ENCODE data around the gene MDM1. TPM values are rescaled to one million over a fixed set of nuclear protein-coding genes. Genes with fewer than 3 reads are reported as not detected.

The MDM1 gene
- total and polyA plus RNA-seq, 2 of the 13 experiments (the other 11 are each of a cell fraction or from before 2014, with no cell fraction given), result 4.6 to 15.2 TPM

- in situ Hi-C loops (cut with HindIII; ENCODE audit: extremely low pct_ligation_motif_present, low pct_unique_long_range_greater_than_20kb), result no loop called here
- Histone ChIP-seq H3K4me2 (ENCODE audit: low read depth, low read length) (no peak overlapping the region), H3K4me3 (replicated peaks in 1 of 3; ENCODE audit: insufficient read depth in 1 of 3, low read depth in 2 of 3, low read length in 3 of 3) (no peak overlapping the region), H3K9me3 (ENCODE audit: low read length) (no peaks in the 10 kb centered on the region), H3K9ac (ENCODE audit: insufficient read depth, low read depth, low read length) (no peak overlapping the region), H4K20me1 (ENCODE audit: insufficient read depth, low read length) (no peaks in the 10 kb centered on the region), H3K27ac (ENCODE audit: extremely low read length, insufficient read depth, low read length) (no peak overlapping the region), H2AFZ (ENCODE audit: low read length) (no peak overlapping the region), H3K36me3 (replicated peaks in 1 of 2; ENCODE audit: control insufficient read depth in 1 of 2, insufficient read depth in 2 of 2, low read length in 2 of 2) (no peaks in the 10 kb centered on the region), H3K27me3 (ENCODE audit: control insufficient read depth in 1 of 2, insufficient read depth in 2 of 2, low read length in 2 of 2) (peaks cover 0 to 13% of the 10 kb centered on the region in 2 experiments; a peak in 1 of 5 replicates), H3K4me1 (ENCODE audit: insufficient read depth, low read length) (no peaks in the 10 kb centered on the region), H3K79me2 (ENCODE audit: insufficient read depth, low read length) (no peaks in the 10 kb centered on the region)
- ATAC-seq (no peak), DNase-seq (ENCODE audit: low spot score) (no peak), FAIRE-seq (no peak)
- TF ChIP-seq CEBPB (IDR thresholded peaks at IDR 0.05; ENCODE audit: borderline replicate concordance, low read depth, low read length), result peak; percentile 3; the same call in 1 of the 2 replicates
- TF ChIP-seq ZNF317 (CRISPR knock-in tag; IDR thresholded peaks at IDR 0.05), result no peak
- BruUV-seq (replicated peaks), result no TSS peak
- 48% methylated on average over 5 of the region's 5 CpGs for WGBS (ENCODE audit: low lambda C conversion rate)
- CTCF ChIA-PET (ENCODE audit: low intra/inter-chr PET ratio, low total read pairs), result no interaction called here
- POLR2A ChIA-PET, result no interaction called here
- intact Hi-C loops (cut with micrococcal nuclease; ENCODE audit: unreplicated experiment), result no loop called here
Measured at GRCh38 chr12:68252077-68252476, 80.1 kb downstream of the MDM1 start.

- no TSS peak for BruUV-seq (replicated peaks)
- no peak for TF ChIP-seq ZNF772 (CRISPR knock-in tag; IDR thresholded peaks at IDR 0.05)
- TF ChIP-seq KMT2A (CRISPR knock-in tag; IDR thresholded peaks at IDR 0.05), result no peak
- TF ChIP-seq ASH2L (IDR thresholded peaks at IDR 0.05; ENCODE audit: insufficient read length, low read depth, low read length), result no peak
- TF ChIP-seq DPF2 (CRISPR knock-in tag; IDR thresholded peaks at IDR 0.05; ENCODE audit: borderline replicate concordance, low read depth), result no peak
- TF ChIP-seq RCOR2 (CRISPR knock-in tag; IDR thresholded peaks at IDR 0.05), result no peak
- TF ChIP-seq ZNF383 (CRISPR knock-in tag; IDR thresholded peaks at IDR 0.05; ENCODE audit: borderline replicate concordance), result no peak
- TF ChIP-seq MXD3 (CRISPR knock-in tag; IDR thresholded peaks at IDR 0.05), result no peak
- no peak for TF ChIP-seq FOXK1 (CRISPR knock-in tag; IDR thresholded peaks at IDR 0.05; ENCODE audit: borderline replicate concordance, low read depth)
- TF ChIP-seq MLLT10 (CRISPR knock-in tag; IDR thresholded peaks at IDR 0.05), result no peak
- TF ChIP-seq ZBTB49 (CRISPR knock-in tag; IDR thresholded peaks at IDR 0.05; ENCODE audit: borderline replicate concordance), result no peak
- no peak for TF ChIP-seq ZFP82 (CRISPR knock-in tag; IDR thresholded peaks at IDR 0.05; ENCODE audit: borderline replicate concordance)
- TF ChIP-seq ATF5 (CRISPR knock-in tag; IDR thresholded peaks at IDR 0.05; ENCODE audit: low read depth), result no peak
- TF ChIP-seq ZNF33A (CRISPR knock-in tag; IDR thresholded peaks at IDR 0.05; ENCODE audit: borderline replicate concordance), result no peak
- no peak overlapping the region for H3K4me2 ChIP-seq (ENCODE audit: low read depth, low read length)
- H3K27ac ChIP-seq (ENCODE audit: extremely low read length, insufficient read depth, low read length), result no peak overlapping the region
- no peaks in the 10 kb centered on the region for H4K20me1 ChIP-seq (ENCODE audit: insufficient read depth, low read length)
- peaks cover 0 to 13% of the 10 kb centered on the region in 2 experiments; a peak in 1 of 5 replicates for H3K27me3 ChIP-seq (ENCODE audit: control insufficient read depth in 1 of 2, insufficient read depth in 2 of 2, low read length in 2 of 2)
- ATAC-seq, result no peak
- no peak overlapping the region for H2AFZ ChIP-seq (ENCODE audit: low read length)
- 0% methylated on average over 3 of the region's 3 CpGs for WGBS (ENCODE audit: low lambda C conversion rate)
- H3K4me3 ChIP-seq (replicated peaks in 1 of 3; ENCODE audit: insufficient read depth in 1 of 3, low read depth in 2 of 3, low read length in 3 of 3), result no peak overlapping the region
- intact Hi-C loops (cut with micrococcal nuclease; ENCODE audit: unreplicated experiment), result no loop called here
- in situ Hi-C loops (cut with HindIII; ENCODE audit: extremely low pct_ligation_motif_present, low pct_unique_long_range_greater_than_20kb), result no loop called here
- CTCF ChIA-PET (ENCODE audit: low intra/inter-chr PET ratio, low total read pairs), result no interaction called here
- DNase-seq (ENCODE audit: low spot score), result no peak
- H3K79me2 ChIP-seq (ENCODE audit: insufficient read depth, low read length), result no peaks in the 10 kb centered on the region
- POLR2A ChIA-PET, result no interaction called here
- H3K9me3 ChIP-seq (ENCODE audit: low read length), result no peaks in the 10 kb centered on the region
- FAIRE-seq, result no peak
- H3K36me3 ChIP-seq (replicated peaks in 1 of 2; ENCODE audit: control insufficient read depth in 1 of 2, insufficient read depth in 2 of 2, low read length in 2 of 2), result no peaks in the 10 kb centered on the region
- H3K9ac ChIP-seq (ENCODE audit: insufficient read depth, low read depth, low read length), result no peak overlapping the region
- no peaks in the 10 kb centered on the region for H3K4me1 ChIP-seq (ENCODE audit: insufficient read depth, low read length)
Measured at GRCh38 chr12:68250454-68250853, 81.7 kb downstream of the MDM1 start.
